H9 (cell line): ENCODE data around the gene ZMYM2. TPM values are rescaled to one million over a fixed set of nuclear protein-coding genes. Genes with fewer than 3 reads are reported as not detected.

Experiments
- DNase-seq: peaks from one replicate; pipeline ENCODE4 v3.0.0-alpha.2; 2017
- H2AFZ ChIP-seq: one replicate; pipeline ENCODE4 v1.6.1; 2013; ENCODE audit warnings: mild to moderate bottlenecking, low read length, control low read depth, moderate library complexity
- H2AK5ac ChIP-seq: 2 replicates; pipeline ENCODE4 v1.6.1; 2013; ENCODE audit warnings: low read length, control low read depth, mixed read lengths; ENCODE audit not compliant: insufficient read length
- H2BK120ac ChIP-seq: one replicate; pipeline ENCODE4 v1.6.1; 2013; ENCODE audit warnings: low read depth, mild to moderate bottlenecking, low read length, control low read depth, inconsistent platforms; ENCODE audit not compliant: poor library complexity, severe bottlenecking
- H2BK12ac ChIP-seq: 2 replicates; pipeline ENCODE4 v1.6.1; 2013; ENCODE audit warnings: low read length, control low read depth, mixed read lengths, low read depth; ENCODE audit not compliant: insufficient read length
- H2BK15ac ChIP-seq: 2 replicates; pipeline ENCODE4 v1.6.1; 2013; ENCODE audit warnings: low read depth, low read length, control low read depth
- H2BK20ac ChIP-seq: one replicate; pipeline ENCODE4 v1.6.1; 2013; ENCODE audit warnings: low read depth, mild to moderate bottlenecking, low read length, control low read depth, inconsistent platforms; ENCODE audit not compliant: poor library complexity, severe bottlenecking
- H2BK5ac ChIP-seq: 2 replicates; pipeline ENCODE4 v1.6.1; 2013; ENCODE audit warnings: low read length, control low read depth, mixed read lengths; ENCODE audit not compliant: insufficient read length
- H3K14ac ChIP-seq: 2 replicates; pipeline ENCODE4 v1.6.1; 2013; ENCODE audit warnings: low read length, control low read depth; ENCODE audit not compliant: insufficient read depth
- H3K18ac ChIP-seq: 2 replicates; pipeline ENCODE4 v1.6.1; 2013; ENCODE audit warnings: low read depth, mild to moderate bottlenecking, mixed read lengths, low read length, control low read depth; ENCODE audit not compliant: insufficient read length
- H3K23ac ChIP-seq: 2 replicates; pipeline ENCODE4 v1.6.1; 2013; ENCODE audit warnings: low read length, control low read depth, mixed read lengths, low read depth; ENCODE audit not compliant: insufficient read length
- H3K23me2 ChIP-seq: 2 replicates; pipeline ENCODE4 v1.6.1; 2013; ENCODE audit warnings: low read depth, mild to moderate bottlenecking, mixed read lengths, low read length, control low read depth; ENCODE audit not compliant: insufficient read length, poor library complexity, severe bottlenecking
- H3K27ac ChIP-seq: 2 replicates; pipeline ENCODE4 v1.5.1; 2013; ENCODE audit warnings: low read length, control low read depth, mixed read lengths, low read depth; ENCODE audit not compliant: insufficient read length
- H3K27me3 ChIP-seq: 2 replicates; pipeline ENCODE4 v1.6.1; 2013; ENCODE audit warnings: low read length, control low read depth, inconsistent platforms; ENCODE audit not compliant: insufficient read depth
- H3K4ac ChIP-seq: 2 replicates; pipeline ENCODE4 v1.6.1; 2013; ENCODE audit warnings: low read depth, mild to moderate bottlenecking, control low read depth, inconsistent platforms, low read length, moderate library complexity
- H3K4me1 ChIP-seq: 2 replicates; pipeline ENCODE4 v1.6.1; 2013; ENCODE audit warnings: low read length, control low read depth, inconsistent platforms; ENCODE audit not compliant: insufficient read depth
- H3K4me2 ChIP-seq: 2 replicates; pipeline ENCODE4 v1.6.1; 2013; ENCODE audit warnings: low read length, control low read depth, mixed read lengths; ENCODE audit not compliant: insufficient read length, insufficient read depth
- H3K56ac ChIP-seq: 2 replicates; pipeline ENCODE4 v1.6.1; 2013; ENCODE audit warnings: low read depth, mild to moderate bottlenecking, mixed read lengths, low read length, control low read depth; ENCODE audit not compliant: insufficient read length
- H3K79me1 ChIP-seq: 2 replicates; pipeline ENCODE4 v1.6.1; 2013; ENCODE audit warnings: low read depth, mild to moderate bottlenecking, moderate library complexity, low read length, control low read depth, inconsistent platforms; ENCODE audit not compliant: insufficient read depth, poor library complexity, severe bottlenecking
- H3K79me2 ChIP-seq: 2 replicates; pipeline ENCODE4 v1.6.1; 2013; ENCODE audit warnings: low read length, control low read depth, inconsistent platforms; ENCODE audit not compliant: insufficient read depth
- H3K9ac ChIP-seq: 2 replicates; pipeline ENCODE4 v1.6.1; 2013; ENCODE audit warnings: low read length, control low read depth, mixed read lengths; ENCODE audit not compliant: insufficient read length; ENCODE audit errors: extremely low read depth
- H3K9me3 ChIP-seq: one replicate; pipeline ENCODE4 v1.6.1; 2013; ENCODE audit warnings: low read depth, low read length, inconsistent platforms; ENCODE audit not compliant: control insufficient read depth
- H3T11ph ChIP-seq: one replicate; pipeline ENCODE4 v1.6.1; 2013; ENCODE audit warnings: mild to moderate bottlenecking, low read length, control low read depth, inconsistent platforms
- H4K20me1 ChIP-seq: one replicate; pipeline ENCODE4 v1.6.1; 2013; ENCODE audit not compliant: control insufficient read depth, insufficient read length, insufficient read depth
- H4K5ac ChIP-seq: 2 replicates; pipeline ENCODE4 v1.6.1; 2013; ENCODE audit warnings: low read depth, mild to moderate bottlenecking, mixed read lengths, low read length, control low read depth; ENCODE audit not compliant: insufficient read length
- H4K8ac ChIP-seq: replicated peaks from 2 replicates; pipeline ENCODE4 v1.6.1; 2013; ENCODE audit warnings: low read length, control low read depth, mixed read lengths, low read depth; ENCODE audit not compliant: insufficient read length
- H4K91ac ChIP-seq: 2 replicates; pipeline ENCODE4 v1.6.1; 2013; ENCODE audit warnings: low read depth, mild to moderate bottlenecking, moderate library complexity, mixed read lengths, low read length, control low read depth; ENCODE audit not compliant: insufficient read length
- H3K27ac Mint-ChIP-seq, 3 experiments: 2 replicates in 2 of 3; 3 replicates in 1 of 3; pipeline ENCODE4 v1.8.0; 2020 to 2021; ENCODE audit warnings: mixed read lengths in 3 of 3, mild to moderate bottlenecking in 1 of 3, moderate library complexity in 1 of 3
- H3K27me3 Mint-ChIP-seq: 2 replicates; pipeline ENCODE4 v1.8.0; 2021; ENCODE audit warnings: low read depth, mild to moderate bottlenecking, moderate library complexity, mixed read lengths
- H3K36me3 Mint-ChIP-seq, 3 experiments: 2 replicates in 2 of 3; 3 replicates in 1 of 3; pipeline ENCODE4 v1.8.0; 2020 to 2021; ENCODE audit warnings: low read depth in 3 of 3, mixed read lengths in 3 of 3; ENCODE audit not compliant: insufficient read depth in 1 of 3
- H3K4me1 Mint-ChIP-seq, 2 experiments: 2 replicates each; pipeline ENCODE4 v1.8.0; 2020; ENCODE audit warnings: mixed read lengths in 2 of 2
- H3K4me3 Mint-ChIP-seq, 2 experiments: 2 replicates in 1 of 2; 3 replicates in 1 of 2; pipeline ENCODE4 v1.8.0; 2020 to 2021; ENCODE audit warnings: mild to moderate bottlenecking in 2 of 2, mixed read lengths in 2 of 2, moderate library complexity in 1 of 2
- H3K9me3 Mint-ChIP-seq, 2 experiments: 2 replicates in 1 of 2; 3 replicates in 1 of 2; pipeline ENCODE4 v1.8.0; 2020; ENCODE audit warnings: mild to moderate bottlenecking in 2 of 2, mixed read lengths in 2 of 2, moderate library complexity in 1 of 2
- WGBS: extraction: QIAGEN DNeasy Blood & Tissue Kit; methylation state at CpG from one replicate; pipeline ENCODE4 v1.1.7; 2013; ENCODE audit warnings: missing lambda C conversion rate, low lambda C conversion rate, mixed read lengths; ENCODE audit not compliant: insufficient read length; ENCODE audit errors: extremely low coverage; 5-methylcytosine and 5-hydroxymethylcytosine counted together
- total RNA-seq: library from RNA; stranded (reverse); gene quantifications from 2 replicates; pipeline ENCODE4 v1.2.1, GENCODE V29; 2021
- TF ChIP-seq, protein P1 (sequence below): fragments of 200-600 bp; sonication (generic); conservative IDR thresholded peaks from 3 replicates; pipeline ENCODE4 v1.8.0; 2021; ENCODE audit warnings: antibody characterized with exemption, mild to moderate bottlenecking

Gene ZMYM2
- total RNA-seq, 1 experiment from 2014 or later, result 173 TPM

DNA sequence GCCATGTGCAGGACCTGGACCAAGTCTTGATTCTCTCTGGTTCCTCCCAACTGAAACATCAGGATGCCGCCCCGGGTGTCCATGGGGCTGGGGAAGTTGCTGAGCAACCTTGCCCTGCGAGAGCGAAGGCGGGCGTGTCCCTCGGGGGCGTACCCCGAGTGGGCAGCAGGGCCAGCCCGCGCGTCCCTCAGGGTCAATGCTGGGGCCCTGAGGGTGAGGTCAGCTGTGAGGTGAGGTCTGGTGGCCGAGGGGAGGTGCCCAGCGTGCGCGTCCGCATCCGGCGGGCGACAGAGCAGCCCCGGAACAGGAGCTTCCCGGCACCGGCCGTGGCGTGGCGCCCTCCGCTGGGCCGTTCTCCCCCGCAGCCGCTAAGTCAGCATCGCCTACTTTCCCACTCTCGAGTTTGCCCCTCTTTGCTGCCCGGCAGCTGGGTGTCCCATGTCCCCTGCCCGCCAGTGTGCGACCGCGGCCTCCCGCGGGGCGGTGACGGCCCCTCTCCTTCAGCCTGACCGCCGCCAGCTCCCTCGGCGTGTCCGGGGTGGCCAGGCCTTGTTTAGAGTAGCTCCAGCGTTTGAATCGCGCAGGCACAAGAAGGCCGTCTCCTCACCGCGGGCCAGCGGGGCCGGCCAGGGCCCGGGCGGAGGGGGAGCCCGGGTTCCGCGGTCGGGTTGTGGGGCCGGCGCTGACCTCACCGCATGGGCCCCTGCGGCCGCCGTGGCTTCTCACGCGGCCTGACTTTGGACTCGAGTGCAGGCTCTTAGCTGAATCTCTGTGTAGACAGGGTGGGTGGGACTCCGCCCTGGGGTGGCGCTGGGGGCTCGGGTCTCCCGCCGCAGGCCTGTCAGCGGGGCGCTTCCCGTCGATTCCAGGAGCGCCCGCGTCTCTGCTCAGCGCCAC is 169.3 kb downstream of the ZMYM2 start:
- no peaks in the 10 kb centered on the region for H3K36me3 Mint-ChIP-seq
- H3K4me1 Mint-ChIP-seq, result peaks cover 0 to 2% of the 10 kb centered on the region in 2 experiments; a peak in 1 of 4 replicates
- Histone ChIP-seq H3K23me2 (peaks cover 11% of the 10 kb centered on the region), H3K27ac (no peak overlapping the region), H3K23ac (no peak overlapping the region), H3K56ac (no peak overlapping the region), H3K4ac (no peak overlapping the region), H3K14ac (peak overlapping the region; percentile 69; the same call in 1 of the 2 replicates), H2BK20ac (no peak overlapping the region), H2AK5ac (no peak overlapping the region), H2AFZ (no peak overlapping the region), H2BK15ac (no peak overlapping the region), H3K27me3 (peaks cover 6% of the 10 kb centered on the region; the same call in 1 of the 2 replicates), H3K79me1 (no peaks in the 10 kb centered on the region), H3K9ac (no peak overlapping the region), H2BK120ac (no peak overlapping the region), H4K5ac (no peak overlapping the region), H4K91ac (no peak overlapping the region), H2BK5ac (no peak overlapping the region), H3K4me1 (no peaks in the 10 kb centered on the region), H3K4me2 (peak overlapping the region; percentile 63), H3K18ac (no peak overlapping the region), H4K8ac (no peak overlapping the region), H3K79me2 (no peaks in the 10 kb centered on the region), H4K20me1 (no peaks in the 10 kb centered on the region), H3K9me3 (no peaks in the 10 kb centered on the region), H3T11ph (no peak overlapping the region), H2BK12ac (no peak overlapping the region)
- peak; percentile 67 for DNase-seq
- no CpG with 5 or more reads among the region's 82 CpGs for WGBS
- no peaks in the 10 kb centered on the region for H3K9me3 Mint-ChIP-seq
- H3K27ac Mint-ChIP-seq, result no peak overlapping the region
- TF ChIP-seq, protein P1, sequence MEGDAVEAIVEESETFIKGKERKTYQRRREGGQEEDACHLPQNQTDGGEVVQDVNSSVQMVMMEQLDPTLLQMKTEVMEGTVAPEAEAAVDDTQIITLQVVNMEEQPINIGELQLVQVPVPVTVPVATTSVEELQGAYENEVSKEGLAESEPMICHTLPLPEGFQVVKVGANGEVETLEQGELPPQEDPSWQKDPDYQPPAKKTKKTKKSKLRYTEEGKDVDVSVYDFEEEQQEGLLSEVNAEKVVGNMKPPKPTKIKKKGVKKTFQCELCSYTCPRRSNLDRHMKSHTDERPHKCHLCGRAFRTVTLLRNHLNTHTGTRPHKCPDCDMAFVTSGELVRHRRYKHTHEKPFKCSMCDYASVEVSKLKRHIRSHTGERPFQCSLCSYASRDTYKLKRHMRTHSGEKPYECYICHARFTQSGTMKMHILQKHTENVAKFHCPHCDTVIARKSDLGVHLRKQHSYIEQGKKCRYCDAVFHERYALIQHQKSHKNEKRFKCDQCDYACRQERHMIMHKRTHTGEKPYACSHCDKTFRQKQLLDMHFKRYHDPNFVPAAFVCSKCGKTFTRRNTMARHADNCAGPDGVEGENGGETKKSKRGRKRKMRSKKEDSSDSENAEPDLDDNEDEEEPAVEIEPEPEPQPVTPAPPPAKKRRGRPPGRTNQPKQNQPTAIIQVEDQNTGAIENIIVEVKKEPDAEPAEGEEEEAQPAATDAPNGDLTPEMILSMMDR, result peak; percentile 56; the same call in 2 of the 3 replicates
- peak overlapping the region; percentile 61 to 76 for H3K4me3 Mint-ChIP-seq
- peaks cover 32% of the 10 kb centered on the region for H3K27me3 Mint-ChIP-seq
